ENCODE data around the gene RTKN2.
"Not testable (repeated sequence)": the region's sequence is repeated elsewhere in the genome, so short reads cannot be mapped to it uniquely, and the experiment has no call there.

Gene RTKN2

DNA sequence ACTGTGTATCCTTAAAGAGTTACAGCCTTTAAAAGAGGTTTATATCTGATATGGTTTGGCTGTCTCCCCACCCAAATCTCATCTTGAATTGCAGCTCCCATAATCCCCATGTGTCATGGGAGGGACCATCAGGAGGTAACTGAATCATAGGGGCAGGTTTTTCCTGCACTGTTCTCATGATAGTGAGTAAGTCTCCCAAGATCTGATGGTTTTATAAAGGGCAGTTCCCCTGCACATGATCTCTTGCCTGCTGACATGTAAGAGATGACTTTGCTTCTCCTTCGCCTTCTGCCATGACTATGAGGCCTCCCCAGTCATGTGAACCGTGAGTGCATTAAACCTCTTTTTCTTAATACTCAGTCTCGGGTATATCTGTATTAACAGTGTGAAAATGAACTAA, 9.7 kb downstream of the RTKN2 start:
- no peak for DNase-seq

DNA sequence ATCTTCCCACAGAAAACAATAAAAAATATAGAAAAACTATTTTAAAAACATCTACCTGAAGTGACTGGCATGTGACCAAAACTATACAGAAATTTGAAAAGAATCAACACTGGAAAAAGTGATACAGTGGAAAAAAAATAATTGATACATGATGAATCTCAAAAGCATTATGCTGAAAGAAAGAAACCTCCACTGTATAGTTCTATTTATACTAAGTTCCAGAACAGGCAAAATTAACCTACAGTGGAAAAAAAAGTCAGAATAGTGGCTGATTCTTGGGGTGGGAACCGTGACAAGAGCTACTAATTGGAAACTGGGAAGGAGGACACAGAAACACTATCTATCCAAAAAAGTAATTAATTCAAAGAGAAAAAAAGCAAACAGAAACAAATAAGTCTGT, 14.9 kb downstream of the RTKN2 start:
- DNase-seq: no peak

DNA sequence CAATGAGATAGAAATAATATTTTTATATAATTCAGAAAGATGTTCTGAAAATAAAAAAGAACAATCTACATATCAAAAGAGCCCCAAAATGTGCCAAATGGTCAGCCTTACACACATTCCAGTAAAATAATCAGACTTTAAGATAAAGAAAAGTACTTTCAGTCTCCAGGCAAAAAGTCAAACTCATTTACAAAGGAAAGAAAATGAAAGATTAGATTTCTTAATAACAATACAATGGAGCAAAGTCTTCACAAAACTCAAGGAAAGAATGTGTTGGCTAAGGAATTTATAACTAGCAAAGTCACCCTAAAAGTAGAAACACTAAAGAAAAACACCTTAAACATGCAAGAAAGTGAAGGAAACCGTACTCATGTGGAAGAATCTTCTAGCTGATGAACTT, 16.6 kb downstream of the RTKN2 start:
- DNase-seq: no peak

DNA sequence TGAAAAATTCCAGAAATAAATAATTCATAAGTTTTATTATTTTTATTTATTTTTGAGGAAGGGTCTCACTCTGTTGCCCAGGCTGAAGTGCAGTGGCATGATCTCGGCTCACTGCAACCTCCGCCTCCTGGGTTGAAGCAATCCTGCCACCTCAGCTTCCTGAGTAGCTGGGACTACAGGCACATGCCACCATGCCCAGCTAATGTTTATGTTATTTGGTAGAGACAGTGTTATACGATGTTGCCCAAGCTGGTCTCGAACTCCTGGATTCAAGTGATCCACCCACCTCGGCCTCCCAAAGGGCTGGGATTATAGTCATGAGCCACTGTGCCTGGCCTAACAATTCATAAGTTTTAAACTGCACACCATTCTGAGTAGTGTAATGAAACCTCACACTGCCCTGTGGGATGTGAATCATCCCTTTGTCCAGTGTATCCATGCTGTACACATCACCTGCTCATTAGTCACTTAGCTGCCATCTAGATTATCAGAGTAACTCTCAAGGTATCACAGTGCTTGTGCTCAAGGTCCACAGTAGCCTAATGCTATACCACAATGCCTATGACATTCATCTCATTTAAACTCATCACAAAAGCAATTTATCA, 17.9 kb downstream of the RTKN2 start:
- peak; percentile 78 for DNase-seq

DNA sequence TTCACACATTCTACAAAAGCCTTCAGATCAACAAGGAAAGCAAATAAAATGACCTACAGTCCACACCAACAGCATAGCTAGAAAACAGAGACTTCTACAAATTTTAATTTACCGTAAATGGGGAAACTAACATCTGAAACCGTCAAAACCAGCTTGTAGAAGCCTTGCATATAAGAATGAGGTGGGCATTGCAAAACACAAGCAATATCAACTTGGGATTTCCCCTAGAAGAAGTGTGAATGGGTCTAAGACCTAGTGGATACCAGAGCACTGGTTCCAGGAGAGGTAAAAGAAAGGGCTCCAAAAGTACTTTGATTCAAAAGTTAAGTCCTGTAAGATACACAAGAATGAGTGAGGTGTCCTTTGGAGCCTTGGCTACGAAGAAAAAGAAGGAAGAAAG, 18.7 kb downstream of the RTKN2 start:
- no peak for DNase-seq

DNA sequence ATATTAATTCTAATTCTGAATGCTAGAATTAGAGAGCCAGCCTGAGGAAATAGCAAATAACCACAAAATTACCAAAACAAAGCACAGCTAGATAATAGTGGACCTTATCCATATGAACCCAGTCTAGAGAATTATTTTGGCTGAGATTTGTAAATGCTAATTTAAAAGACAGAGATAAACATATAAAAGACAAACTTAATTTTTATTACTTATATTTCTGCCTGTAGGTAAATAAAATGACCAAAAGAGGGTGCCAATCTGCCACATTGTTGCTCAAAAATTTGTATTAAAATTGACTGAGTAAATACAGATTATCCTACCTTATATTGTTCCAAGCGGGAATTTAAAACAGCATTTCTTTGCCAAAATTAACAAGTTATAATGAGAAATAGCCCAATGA, 20.2 kb downstream of the RTKN2 start:
- DNase-seq: peak; percentile 10

DNA sequence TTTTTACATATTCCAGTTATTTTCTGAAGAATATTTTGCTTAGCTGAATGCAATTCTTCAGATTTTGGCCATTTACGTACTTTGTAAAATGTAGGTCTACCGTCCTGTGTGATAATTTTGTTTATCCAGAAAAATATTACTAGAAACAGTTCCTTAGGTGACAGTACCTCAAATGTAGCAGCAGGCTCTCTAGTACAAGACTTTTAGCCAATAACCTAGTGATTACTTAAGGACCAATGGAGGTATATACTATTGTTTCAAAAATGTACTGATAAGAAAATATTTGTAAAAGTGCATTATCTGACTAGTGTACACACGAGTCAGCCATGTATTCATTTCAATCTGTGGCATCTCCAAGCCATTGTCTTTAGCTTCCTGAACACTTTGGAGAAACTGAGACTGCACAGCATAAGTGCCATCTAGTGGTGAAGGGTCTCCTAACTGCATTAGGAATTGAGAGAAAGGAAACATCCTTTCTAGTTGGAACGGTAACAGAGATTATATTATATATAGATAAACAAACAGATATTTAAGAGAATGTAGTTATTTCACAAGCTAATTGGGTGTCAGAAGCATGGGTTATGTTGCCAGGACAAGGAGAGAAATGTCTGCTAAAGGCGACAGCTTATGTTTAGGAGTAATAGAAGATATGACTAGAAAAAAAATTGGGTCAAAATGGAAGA, 23.7 kb downstream of the RTKN2 start:
- DNase-seq: peak; percentile 84

DNA sequence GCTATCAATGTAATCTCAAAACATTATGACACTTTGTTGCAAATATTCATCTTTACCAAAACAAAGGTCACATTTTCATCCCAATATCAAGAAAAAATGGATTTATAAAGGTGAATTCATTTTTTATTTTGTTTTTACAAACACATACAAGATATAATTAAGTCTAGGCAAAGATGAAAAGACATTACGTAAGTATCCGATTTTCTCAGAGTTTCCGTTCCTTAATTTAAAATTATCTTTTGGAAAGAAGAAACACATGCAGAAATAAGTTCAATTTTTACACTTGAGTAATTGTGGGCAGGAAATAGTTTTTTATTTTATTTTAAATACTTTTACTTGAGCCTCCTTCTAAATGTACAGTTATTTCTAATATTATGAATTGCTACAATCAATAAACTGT, 24.6 kb downstream of the RTKN2 start:
- no peak for DNase-seq

DNA sequence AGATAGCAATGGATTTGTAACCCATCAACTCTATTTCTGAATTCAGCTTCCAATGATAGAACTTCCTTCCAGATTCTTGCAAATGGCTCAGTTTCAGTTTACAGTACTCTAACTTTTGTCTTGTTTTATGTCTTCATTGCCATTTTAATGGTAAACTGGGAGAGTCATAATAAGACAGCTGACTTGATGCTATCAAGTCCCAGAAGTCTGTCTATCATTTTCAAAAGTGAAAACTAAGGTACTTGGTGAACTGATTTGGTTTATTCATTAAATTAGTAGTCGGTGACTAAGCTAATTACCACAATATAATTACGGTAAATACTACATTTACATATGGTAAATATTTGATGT, 25.0 kb downstream of the RTKN2 start:
- no peak for DNase-seq

DNA sequence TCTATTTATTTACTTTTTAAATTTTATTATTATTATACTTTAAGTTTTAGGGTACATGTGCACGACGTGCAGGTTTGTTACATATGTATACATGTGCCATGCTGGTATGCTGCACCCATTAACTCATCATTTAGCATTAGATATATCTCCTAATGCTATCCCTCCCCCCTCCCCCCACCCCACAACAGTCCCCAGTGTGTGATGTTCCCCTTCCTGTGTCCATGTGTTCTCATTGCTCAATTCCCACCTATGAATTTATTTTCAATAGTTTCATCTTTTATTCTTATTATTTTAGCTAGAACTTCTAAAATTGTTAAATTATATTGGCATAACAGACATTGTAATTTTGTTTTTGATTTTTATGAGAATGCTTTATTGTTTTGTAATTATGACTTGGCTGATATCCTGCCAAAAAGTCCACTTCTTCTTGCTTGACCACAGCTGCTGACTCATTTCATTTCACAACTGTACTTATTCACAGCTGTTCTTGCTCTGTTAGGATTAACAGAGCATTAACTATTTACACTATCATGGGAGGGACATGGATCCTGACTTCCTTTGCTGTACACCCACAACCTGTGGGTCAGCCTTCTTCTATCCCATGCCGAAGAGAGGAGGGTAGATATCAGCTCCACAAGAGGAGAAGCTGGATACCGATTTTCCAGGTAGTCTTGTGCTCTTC, 25.5 kb downstream of the RTKN2 start:
- peak; percentile 82 for DNase-seq

DNA sequence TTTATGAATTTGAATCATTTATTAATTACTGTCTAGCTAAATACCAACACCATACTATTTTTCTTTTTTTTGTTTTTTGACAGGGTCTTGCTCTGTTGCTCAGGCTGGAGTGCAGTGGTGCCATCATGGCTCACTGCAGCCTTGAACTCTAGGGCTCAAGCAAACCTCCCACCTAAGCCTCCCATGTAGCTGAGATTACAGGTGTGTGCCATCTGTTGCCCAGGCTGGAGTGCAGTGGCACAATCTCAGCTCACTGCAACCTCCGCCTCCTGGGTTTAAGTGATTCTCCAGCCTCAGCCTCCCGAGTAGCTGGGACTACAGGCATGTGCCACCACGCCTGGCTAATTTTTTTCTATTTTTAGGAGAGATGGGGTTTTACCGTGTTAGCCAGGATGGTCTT, 27.1 kb downstream of the RTKN2 start:
- not testable (repeated sequence) for DNase-seq

DNA sequence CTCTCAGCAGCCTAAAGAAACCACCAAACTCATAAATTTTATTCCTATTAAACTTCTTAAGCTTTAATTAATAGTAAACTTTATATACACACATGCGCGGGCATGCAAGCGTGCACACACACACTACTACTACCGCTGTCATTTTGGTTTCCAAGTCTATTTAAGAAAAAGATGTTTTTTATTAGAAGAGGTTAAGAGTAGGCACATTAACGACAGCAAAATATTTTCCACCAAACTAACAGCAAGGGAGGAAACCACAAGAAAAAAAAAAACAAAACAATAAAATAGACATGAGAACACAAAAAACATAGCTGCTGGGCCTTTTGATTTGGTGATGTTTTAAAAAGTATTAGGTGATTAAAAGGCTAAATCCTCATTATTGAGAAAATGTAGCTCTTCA, 28.6 kb downstream of the RTKN2 start:
- no peak for DNase-seq

DNA sequence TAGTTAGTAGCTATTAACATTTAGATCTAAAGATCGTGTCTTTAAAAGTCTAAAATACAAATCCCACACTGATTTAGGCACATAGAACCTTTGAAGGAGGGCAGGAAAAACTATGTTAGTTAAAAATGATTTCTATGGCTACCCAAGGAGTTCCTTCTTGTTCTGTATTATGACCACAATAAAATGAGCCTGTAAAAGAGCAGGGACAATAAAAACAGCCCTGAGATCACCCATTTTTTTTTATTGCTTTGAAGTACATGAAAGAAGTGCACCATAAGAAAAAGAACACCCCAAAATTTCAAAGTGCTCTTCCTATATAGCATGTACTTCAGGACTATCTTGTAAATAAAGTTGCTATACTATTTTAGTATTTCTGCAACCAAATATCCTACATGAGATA, 29.8 kb downstream of the RTKN2 start:
- no peak for DNase-seq

DNA sequence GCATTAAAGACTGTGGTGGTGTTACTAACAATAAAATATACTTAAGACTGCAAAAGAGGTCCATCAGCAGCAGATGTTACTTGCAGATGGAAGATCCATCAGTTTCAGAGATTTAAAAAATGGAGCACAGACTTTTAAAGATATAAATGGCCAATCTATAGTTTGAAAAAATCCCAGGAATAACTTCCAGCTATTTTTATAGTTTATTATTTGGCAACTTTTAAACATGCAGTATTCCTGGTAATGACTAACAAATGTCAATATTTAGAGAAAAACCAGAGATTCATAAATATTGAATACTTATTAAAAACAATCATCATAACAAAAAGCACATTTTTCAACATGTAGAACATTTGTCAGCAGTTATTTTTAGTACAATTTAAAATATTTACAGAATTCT, 30.7 kb downstream of the RTKN2 start:
- no peak for DNase-seq

DNA sequence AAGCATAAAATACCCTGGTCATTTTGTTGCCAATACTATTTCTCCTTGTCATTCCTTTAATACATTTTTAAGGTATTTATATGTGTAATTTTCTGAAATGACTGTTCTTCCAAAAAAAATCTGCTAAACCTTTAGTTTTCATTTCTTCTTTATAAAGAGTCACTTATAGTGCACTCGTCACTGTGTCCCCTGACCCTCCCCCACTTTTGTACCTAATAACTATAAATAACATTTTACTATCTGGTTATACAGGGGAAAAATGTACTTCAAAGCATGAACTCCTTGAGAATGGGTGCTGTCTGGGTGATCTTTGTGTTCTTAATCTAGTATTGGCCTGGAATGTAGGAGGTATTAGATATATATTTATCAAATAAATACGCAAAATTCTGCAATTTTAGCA, 31.1 kb downstream of the RTKN2 start:
- DNase-seq: no peak

DNA sequence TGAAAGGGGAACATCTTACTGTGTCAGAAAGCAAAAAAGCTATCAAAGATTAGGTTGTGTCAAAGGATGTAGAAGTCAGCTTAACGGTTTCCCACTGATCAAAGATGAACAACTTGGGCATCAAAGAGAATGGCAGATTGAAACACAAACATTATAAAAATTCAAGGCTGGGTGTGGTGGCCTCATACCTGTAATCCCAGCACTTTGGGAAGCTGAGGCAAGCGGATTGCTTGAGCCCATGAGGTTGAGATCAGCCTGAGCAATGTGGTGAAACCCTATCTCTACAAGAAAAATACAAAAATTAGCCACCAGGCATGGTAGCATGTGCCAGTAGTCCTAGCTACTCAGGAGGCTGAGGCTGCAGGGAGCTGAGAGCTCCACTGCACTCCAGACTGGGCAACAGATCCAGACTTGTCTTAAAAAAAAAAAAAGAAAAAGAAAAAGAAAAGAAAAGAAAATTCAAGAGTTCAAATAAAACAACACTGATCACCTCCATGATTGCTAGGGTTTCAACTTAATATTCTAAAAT, 34.5 kb downstream of the RTKN2 start:
- no peak for DNase-seq

DNA sequence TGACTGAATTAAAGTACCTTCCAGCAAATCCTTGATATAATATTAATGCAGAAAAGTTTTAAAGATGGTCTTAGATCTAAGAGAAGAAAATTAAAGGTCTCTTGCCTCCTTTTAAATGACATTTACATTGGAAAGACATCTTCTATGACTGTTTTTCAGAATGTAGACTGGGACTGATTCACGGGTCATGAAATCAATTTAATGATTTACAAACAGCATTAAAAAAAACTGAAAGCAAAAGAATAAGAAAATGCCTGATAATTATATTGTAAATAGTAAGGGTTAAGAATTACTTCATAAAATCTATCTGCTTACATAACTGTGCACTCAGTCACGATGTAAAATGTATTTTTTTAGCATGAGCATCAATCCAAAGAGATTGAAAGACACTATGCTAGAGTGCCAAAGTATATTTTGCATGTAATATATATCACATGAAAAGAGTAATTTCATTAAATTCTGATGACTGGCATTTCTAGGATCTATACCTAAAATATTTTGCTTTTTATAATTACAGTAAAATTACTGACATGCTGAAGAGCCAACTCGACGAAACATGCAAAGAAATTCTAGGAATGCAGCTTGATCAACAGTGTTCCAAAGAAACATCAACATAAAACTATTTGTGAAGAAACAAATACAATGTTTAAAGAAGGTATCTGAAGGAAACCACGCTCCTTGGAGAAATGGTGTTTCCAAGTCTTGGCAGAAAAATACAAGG, 35.1 kb downstream of the RTKN2 start:
- DNase-seq: no peak

DNA sequence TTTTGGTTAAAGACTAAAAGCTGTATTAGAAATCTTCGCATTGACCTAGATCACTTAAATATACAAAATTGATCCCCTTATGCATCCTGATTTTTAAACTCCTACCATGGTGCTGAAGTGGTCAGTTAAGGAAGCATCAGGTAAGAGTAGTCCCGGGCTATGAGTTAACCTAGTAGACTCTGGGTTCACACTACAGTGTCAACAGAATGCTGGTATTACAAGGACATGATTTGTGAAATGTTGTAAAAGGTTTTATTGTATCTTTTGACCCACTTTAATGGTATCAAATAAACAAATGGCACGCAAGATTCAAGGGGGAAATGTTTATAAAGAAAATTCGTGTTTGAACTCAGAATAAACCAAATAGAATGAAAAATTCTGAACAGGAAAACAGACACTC, 36.8 kb downstream of the RTKN2 start:
- no peak for DNase-seq

DNA sequence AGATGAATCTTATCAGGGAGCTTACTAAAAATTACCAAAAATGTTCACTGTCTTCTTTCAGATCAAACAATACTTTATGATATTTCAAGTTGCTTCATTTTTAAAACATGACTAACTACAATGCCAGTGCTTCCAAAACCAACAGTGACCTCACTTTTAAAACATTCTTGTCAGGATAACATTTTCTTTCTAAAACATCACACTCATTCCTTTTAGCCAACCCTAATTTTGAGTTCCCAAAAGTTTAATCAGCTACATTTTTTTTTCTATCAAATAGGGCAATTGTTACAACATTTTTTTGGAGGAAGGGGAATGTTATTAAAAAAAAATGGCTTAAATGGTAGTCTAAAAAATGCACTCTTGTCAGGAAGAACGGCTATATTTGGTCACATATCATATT, 37.3 kb downstream of the RTKN2 start:
- DNase-seq: no peak

DNA sequence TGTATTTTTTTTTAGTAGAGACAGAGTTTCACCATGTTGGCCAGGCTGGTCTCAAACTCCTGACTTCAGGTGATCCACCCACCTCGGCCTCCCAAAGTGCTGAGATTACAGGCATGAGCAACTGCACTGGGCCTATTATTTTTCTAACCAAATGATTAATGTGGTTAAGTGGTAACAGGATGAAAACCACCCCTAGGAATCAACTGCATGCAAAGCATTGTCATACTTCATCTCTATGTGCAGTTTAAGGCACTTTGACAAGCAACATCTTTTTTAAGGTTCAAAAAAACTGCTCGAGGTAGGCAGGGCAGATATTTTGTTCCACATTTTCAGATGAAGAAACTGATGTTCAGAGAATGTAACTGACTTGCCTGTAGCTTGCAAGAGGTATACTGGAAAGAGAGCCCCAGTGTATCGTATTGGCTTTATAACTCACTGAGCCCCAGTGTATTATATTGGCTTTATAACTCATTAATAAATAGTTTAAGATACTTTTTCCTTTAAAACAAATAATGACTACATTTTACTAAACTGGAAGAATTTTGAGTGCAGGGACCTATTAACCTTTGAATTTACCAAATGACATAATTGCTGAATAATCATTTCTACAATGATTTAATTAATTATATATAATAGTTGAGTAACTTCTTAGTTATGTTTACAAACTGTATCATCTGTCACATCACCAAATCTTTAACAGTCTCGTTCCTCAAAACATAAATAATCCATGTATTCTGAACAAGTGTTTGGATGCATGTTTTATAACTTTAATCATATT, 38.1 kb downstream of the RTKN2 start:
- no peak for DNase-seq

DNA sequence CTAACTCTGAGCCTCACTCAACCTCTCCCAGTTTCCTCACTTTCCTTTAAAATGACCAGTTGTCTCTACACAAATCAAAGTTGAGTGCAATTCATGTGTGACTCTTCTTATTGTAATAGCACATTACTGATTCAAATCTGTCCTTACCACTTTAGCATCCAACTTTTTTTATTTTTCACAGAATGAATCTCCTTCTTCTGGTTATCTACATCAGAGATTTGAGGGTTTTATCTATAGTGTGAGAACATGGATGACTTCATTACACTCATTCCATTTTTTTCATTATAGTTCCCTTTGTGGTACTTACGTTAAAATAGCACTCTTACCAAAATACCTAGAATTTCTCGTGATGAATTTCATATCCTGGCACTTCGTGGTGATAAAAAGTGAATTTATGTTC, 43.3 kb downstream of the RTKN2 start:
- no peak for DNase-seq

DNA sequence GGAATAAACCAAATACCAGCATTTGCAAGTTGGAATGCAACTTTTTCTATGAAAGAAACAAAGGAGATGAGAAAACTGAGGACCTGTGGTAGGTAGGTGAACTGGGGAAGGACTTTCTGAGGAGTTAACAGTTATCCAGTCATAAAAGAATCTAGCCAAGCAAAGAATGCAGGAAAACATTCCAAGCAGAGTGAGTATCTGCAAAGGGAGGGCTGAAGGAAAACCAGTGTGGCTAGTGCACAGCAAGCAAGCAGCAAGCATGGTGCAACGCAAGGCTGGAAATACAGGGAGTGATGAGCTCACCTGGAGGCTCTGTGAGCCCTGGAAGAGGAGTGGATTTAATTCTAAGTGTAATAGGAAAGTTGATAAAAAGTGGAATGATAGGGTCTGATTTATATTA, 44.0 kb downstream of the RTKN2 start:
- no peak for DNase-seq

DNA sequence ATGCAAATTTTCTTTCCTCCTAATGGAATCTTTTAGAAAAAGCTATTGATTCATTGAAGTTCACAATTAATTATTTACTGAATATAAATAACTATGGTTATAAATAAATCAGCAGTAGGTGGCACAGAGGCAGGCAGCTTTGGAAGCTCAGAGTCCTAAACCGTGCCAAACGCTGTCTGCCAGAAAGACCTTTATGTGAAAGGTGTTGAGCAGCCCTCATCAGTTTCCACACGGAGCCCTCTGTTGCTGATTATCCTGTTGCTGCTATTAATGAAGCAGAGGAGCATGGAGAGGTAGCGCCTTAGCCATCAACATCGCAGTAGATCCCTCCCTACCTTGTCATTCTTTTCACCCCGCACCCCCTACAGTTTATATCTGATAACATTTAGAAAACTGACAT, 51.0 kb downstream of the RTKN2 start:
- no peak for DNase-seq
